Ishikawa (cell line): Measurements from ENCODE around the gene CCNB2.

Source experiments
- CEBPB ChIP-seq: IDR thresholded peaks from 2 replicates; pipeline ENCODE4 v1.6.1; 2012
- CREB1 ChIP-seq: IDR thresholded peaks from 2 replicates; pipeline ENCODE4 v1.6.1; 2012; ENCODE audit warnings: low read depth
- EGR1 ChIP-seq: IDR thresholded peaks from 2 replicates; pipeline ENCODE4 v1.6.1; 2012
- EP300 ChIP-seq: IDR thresholded peaks from 2 replicates; pipeline ENCODE4 v1.6.1; 2012; ENCODE audit warnings: borderline replicate concordance
- FOXM1 ChIP-seq: IDR thresholded peaks from 2 replicates; pipeline ENCODE4 v1.6.1; 2012; ENCODE audit warnings: low read depth, borderline replicate concordance
- MAX ChIP-seq: IDR thresholded peaks from 2 replicates; pipeline ENCODE4 v1.6.1; 2012
- NFIC ChIP-seq: IDR thresholded peaks from 2 replicates; pipeline ENCODE4 v1.6.1; 2012
- RAD21 ChIP-seq: IDR thresholded peaks from 2 replicates; pipeline ENCODE4 v1.6.1; 2012; ENCODE audit warnings: low read depth
- REST ChIP-seq: IDR thresholded peaks from 2 replicates; pipeline ENCODE4 v1.6.1; 2012; ENCODE audit warnings: low read depth, mild to moderate bottlenecking
- TAF1 ChIP-seq: IDR thresholded peaks from 2 replicates; pipeline ENCODE4 v1.6.1; 2012; ENCODE audit warnings: low read depth, mild to moderate bottlenecking
- TCF12 ChIP-seq: IDR thresholded peaks from 2 replicates; pipeline ENCODE4 v1.6.1; 2012; ENCODE audit warnings: low read depth
- TEAD4 ChIP-seq: IDR thresholded peaks from 2 replicates; pipeline ENCODE4 v1.6.1; 2012
- USF1 ChIP-seq: IDR thresholded peaks from 2 replicates; pipeline ENCODE4 v1.6.1; 2012
- YY1 ChIP-seq: IDR thresholded peaks from 2 replicates; pipeline ENCODE4 v1.6.1; 2012; ENCODE audit warnings: low read depth
- ZBTB7A ChIP-seq: IDR thresholded peaks from 2 replicates; pipeline ENCODE4 v1.6.1; 2012; ENCODE audit warnings: low read depth

Gene CCNB2

GRCh38 chr15:59063042-59063441 is 41.9 kb upstream of the CCNB2 start:
- no peak for TF ChIP-seq CREB1
- no peak for TF ChIP-seq FOXM1
- no peak for TF ChIP-seq TEAD4
- no peak for TF ChIP-seq REST
- no peak for TF ChIP-seq NFIC
- no peak for TF ChIP-seq CEBPB
- no peak for TF ChIP-seq TAF1
- no peak for TF ChIP-seq MAX
- TF ChIP-seq ZBTB7A = no peak
- TF ChIP-seq TCF12 = no peak

GRCh38 chr15:59069430-59069829 is 35.5 kb upstream of the CCNB2 start:
- TF ChIP-seq CREB1 = no peak
- TF ChIP-seq NFIC = no peak
- no peak for TF ChIP-seq USF1

GRCh38 chr15:59074607-59075006 is 30.3 kb upstream of the CCNB2 start:
- TF ChIP-seq ZBTB7A = no peak
- no peak for TF ChIP-seq EP300
- no peak for TF ChIP-seq TAF1
- no peak for TF ChIP-seq RAD21
- no peak for TF ChIP-seq TEAD4
- no peak for TF ChIP-seq EGR1
- TF ChIP-seq CEBPB = no peak
- TF ChIP-seq MAX = no peak
- no peak for TF ChIP-seq CREB1
- TF ChIP-seq NFIC = no peak
- no peak for TF ChIP-seq REST
- no peak for TF ChIP-seq YY1
- TF ChIP-seq TCF12 = no peak
- no peak for TF ChIP-seq FOXM1
- TF ChIP-seq USF1 = no peak

- TF ChIP-seq FOXM1 = no peak
- TF ChIP-seq MAX = no peak
These were observed 17.2 kb upstream of the CCNB2 start for GRCh38 chr15:59087731-59088130.

- no peak for TF ChIP-seq TCF12
These were observed 10.9 kb upstream of the CCNB2 start for GRCh38 chr15:59094077-59094476.

GRCh38 chr15:59096429-59096828 is 8.5 kb upstream of the CCNB2 start:
- TF ChIP-seq TEAD4 (no peak), USF1 (no peak), CREB1 (no peak), EP300 (no peak), RAD21 (no peak), YY1 (no peak), TCF12 (no peak), FOXM1 (no peak), MAX (no peak), ZBTB7A (no peak), TAF1 (no peak), CEBPB (no peak), EGR1 (no peak), NFIC (no peak), REST (no peak)
